Osteoblast (primary cell): Measurements from ENCODE around the gene SSTR5. TPM values are rescaled to one million over a fixed set of nuclear protein-coding genes. Genes with fewer than 3 reads are reported as not detected.

ENCODE experiments used
- DNase-seq: peaks from one replicate; pipeline ENCODE4 v3.0.0; 2011; ENCODE audit warnings: low spot score, mixed read lengths; ENCODE audit not compliant: insufficient read length; ENCODE audit errors: missing footprints
- H2AFZ ChIP-seq: 2 replicates; pipeline ENCODE4 v1.6.0; 2011; ENCODE audit warnings: mild to moderate bottlenecking, low read length
- H3K27ac ChIP-seq: 2 replicates; pipeline ENCODE4 v1.5.1; 2011; ENCODE audit warnings: mild to moderate bottlenecking, low read depth, low read length, moderate library complexity
- H3K27me3 ChIP-seq: 2 replicates; pipeline ENCODE4 v1.6.0; 2012; ENCODE audit warnings: mild to moderate bottlenecking, control low read depth, inconsistent platforms, low read length, moderate library complexity; ENCODE audit not compliant: insufficient read depth
- H3K36me3 ChIP-seq: 2 replicates; pipeline ENCODE4 v1.5.1; 2011; ENCODE audit warnings: mild to moderate bottlenecking, low read length, control low read depth, moderate library complexity; ENCODE audit not compliant: insufficient read depth
- H3K4me1 ChIP-seq: 2 replicates; pipeline ENCODE4 v1.5.1; 2011; ENCODE audit warnings: mild to moderate bottlenecking, low read length, control low read depth, moderate library complexity; ENCODE audit not compliant: insufficient read depth
- H3K4me2 ChIP-seq: 2 replicates; pipeline ENCODE4 v1.6.0; 2011; ENCODE audit warnings: mild to moderate bottlenecking, low read length; ENCODE audit not compliant: insufficient read depth
- H3K4me3 ChIP-seq: fragments of 200-600 bp; sonication (generic); 3 replicates; pipeline ENCODE4 v1.5.1; 2012; ENCODE audit warnings: mild to moderate bottlenecking, low read length, inconsistent platforms; ENCODE audit not compliant: insufficient read depth
- H3K79me2 ChIP-seq: 2 replicates; pipeline ENCODE4 v1.6.0; 2012; ENCODE audit warnings: mild to moderate bottlenecking, low read length, control low read depth, inconsistent platforms; ENCODE audit not compliant: insufficient read depth
- H3K9me3 ChIP-seq: 2 replicates; pipeline ENCODE4 v1.5.1; 2011; ENCODE audit warnings: low read depth, low read length, control low read depth
- H4K20me1 ChIP-seq: 2 replicates; pipeline ENCODE4 v1.6.0; 2012; ENCODE audit warnings: mild to moderate bottlenecking, low read length, control low read depth; ENCODE audit not compliant: insufficient read depth
- total RNA-seq: library from RNA; depleted of rRNA; stranded (reverse); fragments of >200 nt; gene quantifications from 2 replicates; pipeline ENCODE4 v1.2.3, GENCODE V29; 2012
- TF ChIP-seq, protein P1 (sequence below): IDR thresholded peaks from 2 replicates; pipeline ENCODE4 v1.5.1; 2011; ENCODE audit warnings: mild to moderate bottlenecking, low read depth, low read length, moderate library complexity; ENCODE audit errors: extremely low read depth

The SSTR5 gene
- total RNA-seq, 1 donor = not detected

DNA sequence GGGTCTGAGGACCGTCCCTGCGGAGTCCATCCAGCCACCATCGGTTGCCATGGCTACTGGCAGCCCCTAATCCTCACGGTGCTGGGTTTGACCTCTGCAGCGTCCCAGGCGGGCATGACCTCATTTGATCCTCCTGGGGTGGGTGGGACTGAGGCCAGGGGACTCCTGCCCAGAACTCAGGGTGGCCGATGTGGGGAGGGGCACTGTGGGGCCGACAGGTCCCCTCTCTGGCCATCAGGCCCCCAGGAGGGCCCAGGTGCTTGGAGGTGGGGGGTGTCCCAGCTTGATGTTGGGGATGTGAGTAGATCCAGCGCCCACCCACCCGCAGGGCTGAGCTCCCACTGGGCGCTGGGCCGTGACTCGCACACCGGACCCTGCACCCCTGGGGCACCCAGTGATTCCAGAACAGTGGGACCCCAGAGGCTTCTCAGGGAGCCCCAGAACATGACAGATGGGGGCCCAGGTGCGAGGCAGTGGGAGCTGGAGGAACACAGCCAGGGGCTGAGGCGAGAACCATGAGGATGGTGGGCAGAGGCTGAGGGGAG is 1.6 kb upstream of the SSTR5 start:
- H3K27ac ChIP-seq = no peak overlapping the region
- no peak overlapping the region for H2AFZ ChIP-seq
- H4K20me1 ChIP-seq = no peaks in the 10 kb centered on the region
- no peaks in the 10 kb centered on the region for H3K9me3 ChIP-seq
- H3K36me3 ChIP-seq = no peaks in the 10 kb centered on the region
- H3K4me1 ChIP-seq = no peaks in the 10 kb centered on the region
- no peak overlapping the region for H3K4me2 ChIP-seq
- H3K4me3 ChIP-seq = no peak overlapping the region
- no peak for DNase-seq
- no peaks in the 10 kb centered on the region for H3K79me2 ChIP-seq
- H3K27me3 ChIP-seq = peaks cover 22% of the 10 kb centered on the region
- TF ChIP-seq, protein P1, sequence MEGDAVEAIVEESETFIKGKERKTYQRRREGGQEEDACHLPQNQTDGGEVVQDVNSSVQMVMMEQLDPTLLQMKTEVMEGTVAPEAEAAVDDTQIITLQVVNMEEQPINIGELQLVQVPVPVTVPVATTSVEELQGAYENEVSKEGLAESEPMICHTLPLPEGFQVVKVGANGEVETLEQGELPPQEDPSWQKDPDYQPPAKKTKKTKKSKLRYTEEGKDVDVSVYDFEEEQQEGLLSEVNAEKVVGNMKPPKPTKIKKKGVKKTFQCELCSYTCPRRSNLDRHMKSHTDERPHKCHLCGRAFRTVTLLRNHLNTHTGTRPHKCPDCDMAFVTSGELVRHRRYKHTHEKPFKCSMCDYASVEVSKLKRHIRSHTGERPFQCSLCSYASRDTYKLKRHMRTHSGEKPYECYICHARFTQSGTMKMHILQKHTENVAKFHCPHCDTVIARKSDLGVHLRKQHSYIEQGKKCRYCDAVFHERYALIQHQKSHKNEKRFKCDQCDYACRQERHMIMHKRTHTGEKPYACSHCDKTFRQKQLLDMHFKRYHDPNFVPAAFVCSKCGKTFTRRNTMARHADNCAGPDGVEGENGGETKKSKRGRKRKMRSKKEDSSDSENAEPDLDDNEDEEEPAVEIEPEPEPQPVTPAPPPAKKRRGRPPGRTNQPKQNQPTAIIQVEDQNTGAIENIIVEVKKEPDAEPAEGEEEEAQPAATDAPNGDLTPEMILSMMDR = no peak

DNA sequence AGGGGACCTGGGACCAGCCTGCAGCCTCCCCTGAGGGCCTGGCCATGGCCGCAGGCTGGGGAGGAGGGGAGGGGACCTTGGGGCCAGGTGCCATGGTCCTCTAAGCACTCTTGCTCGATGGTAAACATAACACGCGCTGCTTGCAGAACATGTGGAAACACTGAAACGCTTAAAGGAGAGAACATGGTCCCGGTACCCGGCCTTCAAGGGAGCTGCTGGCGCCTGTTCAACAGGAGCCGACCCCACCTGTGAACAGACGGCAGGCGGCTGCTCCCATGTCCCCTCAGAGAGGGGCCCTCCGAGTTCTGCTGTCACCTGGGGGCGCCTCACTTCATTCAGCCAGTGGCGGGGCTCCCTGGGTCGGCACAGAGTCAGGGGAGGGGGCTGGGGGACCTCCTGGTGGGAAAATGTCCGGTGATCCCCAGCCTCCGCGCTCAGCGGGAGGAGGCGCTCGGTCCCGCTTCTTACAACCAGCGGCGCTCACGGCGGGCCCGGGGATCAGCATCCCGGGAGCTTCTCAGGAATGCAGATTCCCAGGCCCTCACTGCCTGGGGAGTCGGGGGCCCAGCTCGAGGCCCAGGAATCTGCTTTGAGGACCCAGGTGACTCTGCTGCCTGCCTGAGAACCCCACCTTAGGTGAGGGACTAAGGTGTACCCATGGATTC is 854 bp upstream of the SSTR5 start:
- no peaks in the 10 kb centered on the region for H3K36me3 ChIP-seq
- H2AFZ ChIP-seq = no peak overlapping the region
- H3K27me3 ChIP-seq = peaks cover 23% of the 10 kb centered on the region
- H3K4me2 ChIP-seq = no peak overlapping the region
- TF ChIP-seq, protein P1 = no peak
- no peaks in the 10 kb centered on the region for H3K9me3 ChIP-seq
- H4K20me1 ChIP-seq = no peaks in the 10 kb centered on the region
- H3K4me1 ChIP-seq = no peaks in the 10 kb centered on the region
- no peak overlapping the region for H3K4me3 ChIP-seq
- no peak overlapping the region for H3K27ac ChIP-seq
- DNase-seq = no peak
- H3K79me2 ChIP-seq = no peaks in the 10 kb centered on the region

DNA sequence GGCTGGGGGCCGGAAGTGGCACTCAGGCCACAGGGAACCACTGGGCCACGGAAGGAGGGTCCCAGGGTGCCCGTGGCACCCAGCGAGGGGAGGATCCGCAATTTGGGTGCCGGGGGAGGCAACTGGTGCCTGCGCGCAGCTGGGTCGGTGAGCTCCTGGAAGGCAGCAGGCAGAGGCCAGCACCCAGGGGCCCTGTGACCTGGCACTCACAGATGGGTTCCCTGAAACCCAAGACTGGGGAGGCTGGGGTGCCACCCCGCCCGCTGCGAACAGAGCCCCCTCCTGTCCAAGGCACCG is 663 bp downstream of the SSTR5 start:
- Histone ChIP-seq H4K20me1 (no peaks in the 10 kb centered on the region), H3K27me3 (peaks cover 30% of the 10 kb centered on the region), H3K4me3 (no peak overlapping the region), H3K9me3 (no peaks in the 10 kb centered on the region), H3K27ac (no peak overlapping the region), H3K4me1 (no peaks in the 10 kb centered on the region), H3K4me2 (no peak overlapping the region), H2AFZ (no peak overlapping the region), H3K36me3 (no peaks in the 10 kb centered on the region), H3K79me2 (no peaks in the 10 kb centered on the region)
- no peak for DNase-seq
- TF ChIP-seq, protein P1 = no peak

DNA sequence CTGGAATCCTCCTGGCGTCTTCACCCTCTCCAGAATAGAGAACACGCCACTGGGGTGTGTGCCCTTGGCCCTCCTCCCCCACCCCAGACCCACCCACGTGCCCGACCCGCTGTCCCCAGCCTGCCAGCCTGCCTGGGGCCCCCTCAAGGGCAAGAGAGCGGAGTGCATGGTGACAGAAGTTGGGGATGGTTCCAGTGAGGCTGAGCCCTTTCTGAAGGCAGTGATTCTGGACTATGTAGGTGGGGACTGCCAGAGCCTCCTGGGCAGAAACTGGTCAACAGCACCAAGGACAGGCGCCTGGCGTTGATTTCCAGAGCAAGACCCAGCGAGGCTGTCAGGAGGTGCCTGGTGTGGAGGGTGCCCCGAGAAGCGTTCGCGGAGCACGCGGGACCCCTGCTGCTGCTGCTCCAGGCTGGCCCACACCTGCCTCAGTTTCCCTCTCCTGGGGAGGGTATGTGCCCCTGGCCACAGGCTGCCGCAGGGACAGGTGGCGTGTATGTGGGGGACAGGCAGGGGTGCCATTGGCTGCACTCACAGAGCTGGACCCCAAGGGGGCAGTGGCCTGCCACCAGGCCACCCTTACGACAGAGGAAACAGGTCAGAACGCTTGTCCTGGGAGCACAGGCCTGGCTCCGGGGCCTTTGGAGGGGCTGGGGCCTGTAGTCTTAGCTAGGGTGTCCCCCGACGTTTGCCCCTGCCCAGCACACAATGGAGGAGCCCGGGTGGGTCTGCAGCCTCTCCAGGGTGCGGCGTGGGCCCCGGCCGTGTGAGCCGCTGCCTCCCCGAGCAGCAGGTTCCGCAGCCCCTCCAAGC is 1.2 kb downstream of the SSTR5 start:
- TF ChIP-seq, protein P1 = no peak
- Histone ChIP-seq H3K27ac (no peak overlapping the region), H3K4me1 (no peaks in the 10 kb centered on the region), H4K20me1 (no peaks in the 10 kb centered on the region), H3K9me3 (no peaks in the 10 kb centered on the region), H3K27me3 (peaks cover 35% of the 10 kb centered on the region), H3K4me2 (no peak overlapping the region), H3K36me3 (no peaks in the 10 kb centered on the region), H3K79me2 (no peaks in the 10 kb centered on the region), H3K4me3 (no peak overlapping the region), H2AFZ (no peak overlapping the region)
- DNase-seq = no peak
